ENCODE data around the gene AFM.

The AFM gene

DNA sequence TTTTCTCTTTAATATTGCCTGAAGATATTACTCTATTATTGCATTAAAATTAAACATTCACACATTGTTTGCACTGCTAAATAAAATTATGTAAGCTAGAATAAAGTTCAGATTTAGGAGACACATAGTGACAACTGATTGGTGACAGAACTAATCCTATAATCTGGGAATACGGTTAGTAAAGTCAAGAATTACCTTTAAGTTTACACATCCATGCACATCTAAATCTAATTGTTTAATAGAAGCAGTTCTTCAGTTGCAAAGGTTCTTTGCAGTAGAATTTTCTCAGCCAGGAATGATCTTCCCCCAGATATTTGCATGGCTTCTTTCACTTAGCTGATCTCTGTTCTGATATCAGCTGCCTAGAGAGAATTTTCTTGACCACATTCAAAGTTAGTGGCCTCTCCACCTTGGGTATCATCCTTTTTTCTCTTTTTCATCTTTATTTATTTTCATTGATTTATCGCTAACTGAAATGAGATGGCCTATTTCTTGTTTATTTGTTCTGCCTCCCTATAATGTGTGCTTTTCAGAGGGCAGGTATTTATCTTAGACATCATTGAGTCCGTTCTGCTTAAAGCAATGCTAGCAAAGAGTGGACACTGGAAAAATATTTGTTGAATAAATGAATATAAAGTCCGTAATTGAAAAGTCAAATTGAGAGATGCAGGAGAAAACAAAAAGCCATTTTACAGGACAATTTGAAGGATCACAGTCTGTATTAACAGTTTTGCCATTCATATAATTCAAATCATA lies 32.9 kb upstream of the AFM start:
- in situ Hi-C loops (cut with MboI; ENCODE audit: low sequenced_read_pairs): no loop called here

DNA sequence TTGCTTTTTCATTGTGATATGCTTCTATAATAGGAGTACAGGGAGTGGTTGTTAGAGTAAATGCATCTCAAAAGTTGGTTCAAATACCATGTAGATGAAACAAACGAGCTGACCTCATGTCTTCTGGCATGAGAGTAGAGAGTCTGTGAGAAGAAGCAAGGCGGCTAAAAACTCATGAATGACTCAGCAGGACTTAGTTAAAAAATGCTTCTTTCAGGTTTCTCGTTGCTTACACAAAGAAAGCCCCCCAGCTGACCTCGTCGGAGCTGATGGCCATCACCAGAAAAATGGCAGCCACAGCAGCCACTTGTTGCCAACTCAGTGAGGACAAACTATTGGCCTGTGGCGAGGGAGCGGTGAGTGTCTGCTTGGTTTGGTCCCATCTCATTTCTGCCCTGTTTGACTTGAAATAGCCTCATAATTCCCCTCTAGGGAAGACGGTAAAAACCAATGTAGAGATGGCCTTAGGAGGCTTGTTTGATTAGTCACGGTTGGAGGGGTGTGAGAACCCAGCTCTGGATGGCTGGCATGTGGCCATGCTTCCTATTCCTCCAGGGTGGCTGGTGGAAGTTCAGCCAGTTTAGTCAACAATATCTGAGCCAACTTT lies 31.0 kb upstream of the AFM start:
- in situ Hi-C loops (cut with MboI; ENCODE audit: low sequenced_read_pairs): no loop called here

DNA sequence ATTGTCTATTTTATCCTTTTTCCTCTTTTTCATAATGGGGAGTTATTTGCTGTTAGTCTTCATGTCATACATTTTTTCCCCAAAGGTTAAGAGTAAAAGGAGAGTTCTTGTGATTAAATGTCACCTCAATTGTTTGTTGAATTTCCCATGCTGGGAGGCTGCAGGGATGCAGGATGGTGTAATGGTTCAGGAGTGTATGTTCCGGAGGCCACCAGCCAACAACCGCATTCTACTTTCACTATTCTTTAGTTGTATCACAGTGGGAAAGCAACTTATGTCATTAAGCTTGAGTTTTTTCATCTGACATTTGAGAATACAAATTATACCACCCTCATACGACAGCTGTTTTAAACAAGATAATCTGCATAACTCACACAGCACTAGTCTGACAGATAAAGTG lies 30.1 kb upstream of the AFM start:
- in situ Hi-C loops (cut with MboI; ENCODE audit: low sequenced_read_pairs): no loop called here

DNA sequence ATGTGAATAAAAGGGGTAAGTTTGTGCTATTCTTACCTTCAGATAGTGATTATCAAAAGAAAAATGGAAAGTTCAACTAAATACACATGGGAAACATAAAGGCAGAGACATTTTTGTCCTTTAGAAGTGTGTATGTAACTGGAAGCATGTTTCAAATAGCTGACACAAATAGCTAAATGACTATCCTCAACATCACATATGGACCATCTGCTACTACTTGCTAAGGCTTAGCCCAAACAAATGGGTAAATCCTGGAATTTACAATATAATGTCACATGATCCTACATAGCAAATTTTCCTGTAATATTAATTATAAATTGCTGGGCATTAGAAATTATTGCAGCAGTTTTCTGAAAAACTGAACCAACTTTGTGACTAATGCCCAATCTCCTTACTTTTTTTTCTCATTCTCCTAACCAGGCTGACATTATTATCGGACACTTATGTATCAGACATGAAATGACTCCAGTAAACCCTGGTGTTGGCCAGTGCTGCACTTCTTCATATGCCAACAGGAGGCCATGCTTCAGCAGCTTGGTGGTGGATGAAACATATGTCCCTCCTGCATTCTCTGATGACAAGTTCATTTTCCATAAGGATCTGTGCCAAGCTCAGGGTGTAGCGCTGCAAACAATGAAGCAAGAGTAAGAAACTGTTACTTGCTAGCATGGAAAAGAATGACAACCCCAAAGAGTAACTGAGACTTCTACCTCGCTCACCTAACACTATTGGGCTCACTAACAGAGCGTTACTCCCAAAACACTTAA lies 29.4 kb upstream of the AFM start:
- in situ Hi-C loops (cut with MboI; ENCODE audit: low sequenced_read_pairs): no loop called here

DNA sequence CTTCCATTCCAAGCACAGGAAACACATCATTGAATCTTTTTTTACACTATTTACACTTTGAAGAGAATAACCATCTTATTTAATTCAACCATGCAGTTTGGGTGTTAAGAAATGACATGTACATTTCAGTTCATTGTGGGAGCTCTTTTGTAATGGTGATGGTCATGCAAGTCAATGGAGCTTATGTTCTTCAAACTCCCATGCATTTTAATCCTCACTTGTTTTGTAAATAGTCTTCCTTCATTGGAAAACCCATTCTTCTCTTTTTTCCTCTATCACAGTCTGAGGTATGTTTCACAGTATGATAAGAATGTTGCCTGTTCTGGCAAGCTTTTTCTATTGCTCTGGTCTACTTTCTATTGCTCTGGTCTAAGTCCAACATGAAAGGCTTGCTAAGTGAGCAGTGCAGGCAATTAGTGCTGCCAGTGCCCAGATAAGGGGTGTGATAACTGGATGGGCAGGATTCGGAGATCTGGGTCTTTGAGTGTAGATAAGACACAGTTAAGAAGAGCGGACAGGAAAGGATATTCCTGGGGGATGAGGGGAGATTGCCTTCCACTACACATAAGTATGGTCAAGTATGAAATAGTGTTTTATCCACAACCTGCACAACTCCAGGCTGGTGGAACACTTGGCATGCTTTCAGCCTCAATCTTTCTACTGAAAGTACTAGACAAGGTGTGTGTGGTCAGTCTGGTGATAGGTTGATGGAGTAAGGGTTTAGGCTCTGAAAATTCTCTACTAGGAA lies 28.4 kb upstream of the AFM start:
- in situ Hi-C loops (cut with MboI; ENCODE audit: low sequenced_read_pairs): no loop called here

DNA sequence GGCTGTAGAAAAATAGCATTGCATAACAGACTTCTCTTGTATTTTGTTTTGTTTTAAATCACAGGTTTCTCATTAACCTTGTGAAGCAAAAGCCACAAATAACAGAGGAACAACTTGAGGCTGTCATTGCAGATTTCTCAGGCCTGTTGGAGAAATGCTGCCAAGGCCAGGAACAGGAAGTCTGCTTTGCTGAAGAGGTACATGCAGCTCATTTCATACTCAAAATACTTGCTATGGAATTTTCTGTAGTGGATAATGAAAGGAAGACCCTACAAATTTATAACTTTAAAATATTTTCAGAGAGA lies 27.9 kb upstream of the AFM start:
- in situ Hi-C loops (cut with MboI; ENCODE audit: low sequenced_read_pairs): no loop called here

DNA sequence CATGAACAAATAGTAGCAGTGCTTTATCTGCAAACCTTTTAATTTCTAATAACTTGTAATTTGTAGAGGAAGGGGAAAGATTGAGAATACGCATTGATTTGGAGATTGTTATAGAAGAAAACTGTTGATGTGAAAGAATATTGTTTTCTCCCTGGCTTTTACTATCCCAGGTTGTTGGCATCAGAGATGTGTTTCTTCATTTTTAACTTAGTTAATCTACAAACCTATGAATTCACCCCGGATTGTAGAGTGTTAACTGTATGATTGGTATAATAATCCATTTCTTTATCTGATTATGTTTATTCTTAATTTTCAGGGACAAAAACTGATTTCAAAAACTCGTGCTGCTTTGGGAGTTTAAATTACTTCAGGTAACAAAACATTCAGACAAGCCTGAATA lies 26.6 kb upstream of the AFM start:
- in situ Hi-C loops (cut with MboI; ENCODE audit: low sequenced_read_pairs): no loop called here

DNA sequence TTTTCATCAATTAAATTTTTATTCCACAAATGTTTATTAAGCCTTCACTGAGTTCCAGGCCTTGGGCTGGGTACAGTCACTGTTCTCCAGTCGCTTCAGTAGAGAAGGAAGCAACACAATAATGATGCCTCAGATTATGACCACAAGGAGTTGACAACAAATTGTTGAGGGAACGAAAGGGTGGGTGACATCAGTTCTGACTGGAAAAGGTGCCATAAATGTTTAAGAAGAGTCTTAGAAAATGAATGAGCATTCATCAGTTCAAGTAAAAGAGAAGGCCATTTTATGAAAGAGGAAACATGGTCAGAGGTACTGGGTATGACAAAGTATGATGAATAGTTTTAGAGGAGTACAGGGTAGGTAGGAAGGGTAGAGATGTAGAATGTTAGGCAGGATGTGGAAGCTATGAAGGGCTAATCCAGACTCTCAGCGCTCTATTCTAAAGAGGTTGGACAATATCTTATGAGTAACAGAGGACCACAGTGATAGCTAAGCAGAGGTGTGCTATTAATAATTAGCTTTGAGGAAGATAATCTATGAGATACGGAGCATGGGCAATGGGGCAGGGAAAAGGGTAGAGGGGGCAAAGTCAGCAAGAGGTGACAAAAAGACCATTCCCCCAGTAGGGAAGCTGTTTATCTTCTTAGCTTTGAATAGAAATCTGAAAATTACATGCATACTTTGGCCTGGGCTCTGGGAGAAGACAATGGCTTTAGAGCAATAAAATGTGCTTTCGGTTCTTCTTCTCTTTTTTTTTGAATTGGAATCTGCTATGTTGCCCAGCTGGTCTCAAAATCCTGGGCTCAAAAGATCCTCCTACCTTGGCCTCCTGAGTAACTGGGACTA lies 25.1 kb upstream of the AFM start:
- in situ Hi-C loops (cut with MboI; ENCODE audit: low sequenced_read_pairs): no loop called here

DNA sequence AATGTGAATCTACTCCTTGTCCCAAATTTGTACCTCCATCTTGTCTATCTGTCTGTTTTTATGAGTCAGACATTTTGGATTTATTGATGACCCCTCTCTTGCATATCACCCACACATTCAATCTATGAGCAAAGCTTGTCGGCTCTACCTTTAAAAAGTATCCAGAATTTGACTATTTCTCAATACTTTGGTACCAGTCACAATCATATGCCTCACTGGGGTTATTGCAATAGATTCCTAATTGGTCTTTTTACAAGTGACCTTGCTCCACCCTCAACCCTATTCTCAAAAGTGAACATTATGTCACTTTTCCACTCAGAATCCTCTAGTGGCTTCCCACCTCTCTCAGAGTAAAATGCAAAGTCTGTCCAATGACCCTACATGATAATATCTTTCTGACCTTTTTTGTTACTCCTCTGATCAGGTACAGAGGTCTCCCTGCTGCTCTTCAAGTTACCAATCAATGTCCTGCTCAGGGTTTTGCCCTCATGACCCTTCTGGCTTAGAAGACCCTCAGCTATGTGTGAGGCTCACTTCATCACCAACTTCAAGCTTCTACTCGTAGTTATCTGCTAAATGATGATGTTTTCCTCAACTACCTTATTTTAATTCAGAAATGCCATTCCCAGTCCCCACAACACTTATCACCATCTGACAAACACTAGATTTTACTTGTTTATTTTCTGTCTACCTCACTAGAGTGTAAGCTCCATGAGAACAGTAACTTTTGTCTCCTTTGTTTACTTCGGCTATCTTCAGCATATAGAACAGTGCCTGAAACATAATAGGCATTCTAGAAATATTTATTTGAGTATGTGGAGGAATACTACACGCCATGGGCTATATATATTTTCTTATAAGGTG lies 23.1 kb upstream of the AFM start:
- in situ Hi-C loops (cut with MboI; ENCODE audit: low sequenced_read_pairs): no loop called here

DNA sequence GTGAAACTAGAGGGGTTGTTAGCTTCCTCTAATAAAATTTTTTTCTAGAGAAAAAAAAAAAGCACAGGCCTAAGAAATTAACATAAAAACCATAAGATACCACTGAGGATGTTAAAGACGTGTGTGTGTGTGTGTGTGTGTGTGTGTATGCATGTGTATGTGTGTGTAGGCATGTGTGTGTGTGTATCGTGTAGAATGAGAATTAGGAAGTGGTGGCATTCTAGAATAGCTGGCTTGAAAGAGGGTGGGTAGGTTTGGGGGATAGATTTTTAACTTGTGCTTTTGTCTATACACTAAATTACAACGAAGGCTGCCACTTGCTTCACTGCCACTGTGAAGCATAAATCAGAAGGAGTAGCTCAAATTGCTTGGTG lies 22.5 kb upstream of the AFM start:
- in situ Hi-C loops (cut with MboI; ENCODE audit: low sequenced_read_pairs): no loop called here

DNA sequence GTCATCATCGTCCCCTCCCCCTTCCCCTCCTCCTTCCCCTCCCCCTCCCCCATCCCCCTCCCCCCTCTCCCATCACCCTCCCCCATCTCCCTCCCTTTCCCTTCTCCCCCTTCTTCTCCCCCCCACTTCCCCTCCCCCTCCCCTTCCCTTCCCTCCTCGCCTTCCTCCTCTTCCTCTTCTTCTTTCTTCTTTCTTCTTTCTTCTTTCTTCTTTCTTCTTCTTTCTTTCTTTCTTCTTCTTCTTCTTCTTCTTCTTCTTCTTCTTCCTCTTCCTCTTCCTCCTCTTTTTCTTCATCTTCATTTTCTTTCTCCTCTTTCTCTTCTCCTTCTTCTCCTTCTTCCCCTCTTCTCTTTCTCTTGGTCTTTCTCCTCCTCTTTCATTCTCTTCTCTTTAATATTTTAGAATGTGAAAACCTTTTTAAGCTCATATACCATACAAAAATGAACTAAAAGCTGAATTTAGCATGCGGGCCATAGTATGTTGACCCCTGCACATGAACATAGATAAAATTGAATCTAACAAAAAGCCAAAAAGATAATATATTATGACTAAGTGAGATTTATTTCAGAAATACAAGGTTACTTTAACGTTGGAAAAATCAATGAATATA lies 20.5 kb upstream of the AFM start:
- in situ Hi-C loops (cut with MboI; ENCODE audit: low sequenced_read_pairs): no loop called here

DNA sequence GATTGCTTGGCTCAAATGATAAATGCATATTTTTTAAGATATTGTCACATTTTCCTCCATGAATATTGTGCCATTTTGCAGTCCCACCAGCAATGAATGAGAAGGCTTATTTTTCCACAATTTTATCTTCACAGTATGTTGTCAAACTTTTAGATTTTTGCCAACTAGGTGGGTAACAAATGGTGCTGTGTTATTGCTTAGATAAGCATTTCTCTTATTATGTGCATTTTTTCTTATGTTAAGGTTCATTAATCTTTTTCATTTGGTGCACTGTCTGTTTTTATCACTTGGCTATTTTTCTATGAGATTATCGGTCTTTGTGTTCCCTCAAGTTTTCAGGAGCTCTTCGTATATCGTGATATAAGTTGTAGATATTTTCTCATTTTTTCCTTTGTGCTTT lies 13.4 kb upstream of the AFM start:
- in situ Hi-C loops (cut with MboI; ENCODE audit: low sequenced_read_pairs): no loop called here

DNA sequence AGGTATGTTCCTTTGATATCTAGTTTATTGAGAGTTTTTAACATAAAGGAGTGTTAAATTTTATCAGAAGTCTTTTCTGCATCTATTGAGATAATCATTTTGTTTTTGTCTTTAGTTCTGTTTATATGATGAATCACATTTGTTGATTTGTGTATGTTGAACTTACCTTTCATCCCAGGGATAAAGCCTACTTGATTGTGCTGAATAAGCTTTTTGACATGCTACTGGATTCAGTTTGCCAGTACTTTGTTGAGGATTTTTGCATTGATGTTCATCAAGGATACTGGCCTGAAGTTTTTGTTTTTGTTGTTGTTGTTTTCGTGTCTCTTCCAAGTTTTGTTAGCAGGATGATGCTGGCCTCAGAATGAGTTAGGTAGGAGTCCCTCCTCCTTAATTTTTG lies 10.8 kb upstream of the AFM start:
- in situ Hi-C loops (cut with MboI; ENCODE audit: low sequenced_read_pairs): no loop called here

DNA sequence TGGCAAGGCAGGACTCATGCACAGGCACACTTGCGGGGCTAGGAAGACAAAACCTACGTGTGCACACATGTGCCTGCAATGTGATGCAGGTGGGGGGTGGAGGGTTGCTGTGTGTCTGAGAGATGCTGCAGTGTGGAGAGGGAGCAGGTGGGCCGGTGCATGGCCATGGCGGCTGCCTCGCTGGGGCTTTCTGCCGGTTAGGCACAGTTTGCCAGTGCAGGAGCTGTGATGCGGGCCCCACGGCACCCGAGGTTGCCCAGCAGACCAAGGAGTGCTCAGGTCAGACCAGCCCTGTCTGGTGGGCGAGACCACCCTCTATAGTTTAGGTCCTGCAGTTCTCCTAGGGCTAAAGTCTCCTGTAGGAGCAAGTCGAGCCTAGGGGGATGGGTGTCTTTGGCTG lies 4.4 kb upstream of the AFM start:
- in situ Hi-C loops (cut with MboI; ENCODE audit: low sequenced_read_pairs): no loop called here

DNA sequence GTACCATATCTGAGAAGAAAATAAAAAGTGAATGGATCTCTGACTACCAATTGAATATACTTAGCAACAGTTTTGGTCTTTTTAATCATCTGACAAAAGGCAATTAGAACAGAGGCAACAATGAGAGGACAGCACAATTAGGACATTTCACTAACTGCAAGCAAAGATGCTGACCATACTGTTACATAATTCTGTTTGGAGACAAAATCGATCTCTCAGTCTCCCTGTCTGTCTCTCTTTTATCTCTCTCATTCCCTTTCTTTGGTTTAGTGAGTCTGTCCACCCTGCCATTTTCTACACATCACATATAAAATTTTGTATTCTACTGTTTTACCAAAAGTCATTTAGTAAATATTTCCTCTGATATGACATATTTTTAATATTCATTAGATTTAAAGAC lies 2.2 kb upstream of the AFM start:
- in situ Hi-C loops (cut with MboI; ENCODE audit: low sequenced_read_pairs): no loop called here

DNA sequence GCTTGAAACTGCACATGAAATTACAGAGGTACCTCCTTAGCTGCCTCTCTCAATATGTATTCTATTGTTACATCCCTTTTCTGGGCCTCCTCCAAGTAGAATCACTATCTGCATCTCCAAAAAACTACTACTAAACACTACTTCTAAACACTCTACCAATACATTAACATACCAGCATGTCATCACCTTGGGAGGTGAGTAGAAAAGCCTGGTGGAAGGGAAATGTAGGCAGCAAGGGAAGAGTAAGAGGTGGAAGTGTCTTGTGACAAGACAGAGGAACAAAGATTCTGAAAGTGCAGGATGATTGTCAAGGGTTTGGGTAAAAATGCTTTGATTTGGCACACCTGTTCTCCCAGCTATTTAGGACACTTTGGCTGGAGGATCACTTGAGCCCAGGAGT lies 3.5 kb downstream of the AFM start:
- in situ Hi-C loops (cut with MboI; ENCODE audit: low sequenced_read_pairs): no loop called here

DNA sequence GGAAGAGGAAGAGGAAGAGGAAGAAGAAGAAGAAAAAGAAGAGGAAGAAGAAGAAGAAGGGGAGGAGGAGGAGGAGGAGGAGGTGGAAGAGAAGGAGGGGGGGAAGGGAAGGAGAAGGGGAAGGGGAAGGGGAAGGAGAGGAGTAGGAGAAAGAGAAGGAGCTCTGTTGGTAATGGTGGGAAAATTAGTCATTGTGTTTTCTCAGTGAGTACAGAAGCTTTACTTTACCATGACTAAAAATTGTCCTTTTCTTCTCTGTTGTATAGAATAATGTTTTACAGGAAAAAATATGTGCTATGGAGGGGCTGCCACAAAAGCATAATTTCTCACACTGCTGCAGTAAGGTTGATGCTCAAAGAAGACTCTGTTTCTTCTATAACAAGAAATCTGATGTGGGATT lies 4.1 kb downstream of the AFM start:
- in situ Hi-C loops (cut with MboI; ENCODE audit: low sequenced_read_pairs): no loop called here

DNA sequence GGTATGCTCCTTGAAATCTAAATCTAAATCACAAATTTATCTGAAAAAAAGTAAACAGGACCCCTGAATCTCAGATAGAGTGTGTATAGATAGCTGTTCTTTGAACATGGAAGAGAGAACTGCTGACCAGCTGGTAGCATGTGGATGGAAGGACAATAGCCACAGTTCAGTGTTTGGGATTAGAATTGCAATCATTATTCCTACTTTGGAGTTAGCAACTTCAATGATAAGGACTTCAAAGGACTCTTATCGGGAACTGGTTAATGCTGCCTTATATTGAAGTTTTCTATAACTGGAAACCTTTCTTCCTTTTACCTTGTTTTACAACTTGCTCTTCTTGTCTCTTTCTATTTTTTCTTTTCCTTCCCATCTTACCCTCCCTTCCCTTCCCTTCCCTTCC lies 5.0 kb downstream of the AFM start:
- in situ Hi-C loops (cut with MboI; ENCODE audit: low sequenced_read_pairs): no loop called here

DNA sequence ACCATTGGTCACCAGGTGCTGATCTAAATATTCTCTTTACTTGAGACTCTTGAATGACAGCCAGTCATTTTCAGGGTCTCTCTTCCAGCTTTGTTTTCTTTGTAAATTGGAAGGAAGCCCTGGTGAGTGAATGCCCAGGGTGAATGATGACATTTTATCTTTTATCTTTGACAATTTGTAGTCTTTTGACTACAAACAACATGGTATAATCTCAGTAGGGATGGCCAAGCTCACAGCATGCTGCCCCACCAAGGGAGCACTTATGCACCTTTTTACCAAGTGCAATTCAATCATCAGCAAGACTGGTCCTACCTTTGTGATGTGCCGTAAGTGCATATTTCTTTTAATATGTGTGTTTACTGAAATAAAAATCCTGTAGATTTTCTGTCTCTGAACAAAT lies 5.7 kb downstream of the AFM start:
- in situ Hi-C loops (cut with MboI; ENCODE audit: low sequenced_read_pairs): no loop called here

All from HL-60/S4 (cell line).